ENCODE measurements around the gene PRRC2B.

DNA sequence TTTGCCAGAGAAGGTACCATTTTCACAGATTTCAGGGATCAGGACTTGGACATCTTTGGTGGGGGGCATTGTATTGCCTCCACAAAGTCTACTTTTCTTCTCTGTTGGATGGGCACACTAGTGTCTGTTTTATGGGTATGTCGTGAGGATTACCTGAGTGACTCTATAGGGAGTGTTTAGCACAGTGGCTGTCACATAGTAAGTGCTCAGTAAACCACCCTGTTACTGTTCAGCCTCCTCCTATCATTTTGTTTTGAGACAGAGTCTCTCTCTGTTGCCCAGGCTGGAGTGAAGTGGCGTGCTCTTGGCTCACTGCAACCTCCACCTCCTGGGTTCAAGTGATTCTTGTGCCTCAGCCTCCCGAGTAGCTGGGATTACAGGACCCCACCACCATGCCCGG is 2.4 kb upstream of the PRRC2B start:
- no peak for TF ChIP-seq CTCF (IDR thresholded peaks at IDR 0.05; ENCODE audit: low read length)
- no peak for TF ChIP-seq EZH2phosphoT487 (IDR thresholded peaks at IDR 0.05; ENCODE audit: low read length)
